Muscle layer of duodenum (tissue), 2 donors: Measurements from ENCODE around the gene SEMA4B.
"Not testable (repeated sequence)": the region's sequence is repeated elsewhere in the genome, so short reads cannot be mapped to it uniquely, and the experiment has no call there.

ENCODE experiments used
- H3K27ac ChIP-seq: one replicate; pipeline ENCODE4 v1.7.0; 2013; ENCODE audit warnings: mild to moderate bottlenecking, low read length
- H3K27me3 ChIP-seq: one replicate; pipeline ENCODE4 v1.7.0; 2013; ENCODE audit warnings: low read depth, mild to moderate bottlenecking, control low read depth, low read length
- H3K36me3 ChIP-seq, 2 donors: one replicate each; pipeline ENCODE4 v1.7.0; 2013; ENCODE audit warnings: low read length in 2 of 2, control low read depth in 1 of 2, mild to moderate bottlenecking in 1 of 2; ENCODE audit not compliant: insufficient read depth in 2 of 2, control insufficient read depth in 1 of 2
- H3K4me1 ChIP-seq, 2 donors: one replicate each; pipeline ENCODE4 v1.7.0; 2013; ENCODE audit warnings: low read length in 2 of 2, mild to moderate bottlenecking in 2 of 2, control low read depth in 1 of 2, moderate library complexity in 1 of 2; ENCODE audit not compliant: insufficient read depth in 2 of 2, control insufficient read depth in 1 of 2
- H3K4me3 ChIP-seq, 2 donors: one replicate each; pipeline ENCODE4 v1.7.0; 2013; ENCODE audit warnings: low read length in 2 of 2, low read depth in 1 of 2, mild to moderate bottlenecking in 1 of 2
- H3K9me3 ChIP-seq, 2 donors: one replicate each; pipeline ENCODE4 v1.7.0; 2013; ENCODE audit warnings: low read length in 2 of 2, control low read depth in 1 of 2, mild to moderate bottlenecking in 1 of 2; ENCODE audit not compliant: control insufficient read depth in 1 of 2
- donor health status: healthy.

The SEMA4B gene

DNA sequence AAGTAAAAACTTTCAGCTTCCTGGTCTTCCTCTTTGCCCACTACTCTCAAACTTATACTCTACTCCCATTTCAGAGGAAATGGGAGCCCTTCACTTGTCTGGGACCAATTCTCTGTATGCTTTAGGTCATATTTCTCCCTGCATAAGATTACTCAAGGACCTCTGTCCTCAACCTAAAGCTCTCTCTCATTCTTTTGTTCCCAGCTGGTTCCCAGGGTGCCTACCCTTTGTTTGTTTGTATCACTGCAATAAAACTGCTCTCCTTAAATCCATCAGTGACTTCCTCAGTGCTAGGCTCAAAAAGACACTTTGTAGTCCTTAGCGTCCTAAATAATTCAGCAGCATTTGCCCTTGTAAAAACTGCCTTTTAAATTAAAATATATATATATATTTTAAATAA lies 67.3 kb downstream of the SEMA4B start:
- H3K36me3 ChIP-seq, result peaks cover 26 to 37% of the 10 kb centered on the region in 2 donors
- H3K4me3 ChIP-seq, result peak overlapping the region; percentile 12 to 88
- no peak overlapping the region for H3K27ac ChIP-seq
- H3K27me3 ChIP-seq, result no peaks in the 10 kb centered on the region
- peaks cover 8 to 47% of the 10 kb centered on the region in 2 donors for H3K4me1 ChIP-seq
- no peaks in the 10 kb centered on the region for H3K9me3 ChIP-seq

DNA sequence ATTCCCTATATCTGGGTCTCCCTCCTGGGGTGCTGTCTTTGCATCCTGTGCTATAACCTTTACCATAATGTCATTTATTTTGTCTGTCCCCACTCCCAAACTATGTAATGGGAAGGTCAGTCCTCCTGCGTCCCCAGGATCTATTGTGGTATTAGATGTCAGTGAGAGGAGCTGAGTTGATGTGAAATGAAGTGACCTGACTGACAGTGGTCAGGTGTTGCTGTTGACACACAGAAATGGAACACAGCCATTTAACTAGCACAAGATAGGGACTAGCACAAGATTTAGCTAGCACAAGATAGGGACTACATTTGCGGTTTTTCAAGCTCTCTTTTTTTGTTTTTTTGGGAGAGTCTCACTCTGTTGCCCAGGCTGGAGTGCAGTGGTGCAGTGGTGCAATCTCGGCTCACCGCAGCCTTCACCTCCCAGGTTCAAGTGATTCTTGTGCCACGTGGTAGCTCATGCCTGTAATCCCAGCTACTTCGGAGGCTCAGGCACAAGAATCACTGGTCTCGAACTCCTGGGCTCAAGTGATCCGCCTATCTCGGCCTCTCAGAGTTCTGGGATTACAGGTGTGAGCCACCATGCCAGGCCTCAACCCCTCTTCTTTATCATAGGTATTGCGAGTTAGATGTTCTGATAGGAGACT lies 69.5 kb downstream of the SEMA4B start:
- Histone ChIP-seq H3K4me3 (no peak overlapping the region), H3K27ac (no peak overlapping the region), H3K9me3 (no peaks in the 10 kb centered on the region), H3K4me1 (peaks cover 8 to 41% of the 10 kb centered on the region in 2 donors), H3K27me3 (no peaks in the 10 kb centered on the region), H3K36me3 (peaks cover 30 to 37% of the 10 kb centered on the region in 2 donors)

DNA sequence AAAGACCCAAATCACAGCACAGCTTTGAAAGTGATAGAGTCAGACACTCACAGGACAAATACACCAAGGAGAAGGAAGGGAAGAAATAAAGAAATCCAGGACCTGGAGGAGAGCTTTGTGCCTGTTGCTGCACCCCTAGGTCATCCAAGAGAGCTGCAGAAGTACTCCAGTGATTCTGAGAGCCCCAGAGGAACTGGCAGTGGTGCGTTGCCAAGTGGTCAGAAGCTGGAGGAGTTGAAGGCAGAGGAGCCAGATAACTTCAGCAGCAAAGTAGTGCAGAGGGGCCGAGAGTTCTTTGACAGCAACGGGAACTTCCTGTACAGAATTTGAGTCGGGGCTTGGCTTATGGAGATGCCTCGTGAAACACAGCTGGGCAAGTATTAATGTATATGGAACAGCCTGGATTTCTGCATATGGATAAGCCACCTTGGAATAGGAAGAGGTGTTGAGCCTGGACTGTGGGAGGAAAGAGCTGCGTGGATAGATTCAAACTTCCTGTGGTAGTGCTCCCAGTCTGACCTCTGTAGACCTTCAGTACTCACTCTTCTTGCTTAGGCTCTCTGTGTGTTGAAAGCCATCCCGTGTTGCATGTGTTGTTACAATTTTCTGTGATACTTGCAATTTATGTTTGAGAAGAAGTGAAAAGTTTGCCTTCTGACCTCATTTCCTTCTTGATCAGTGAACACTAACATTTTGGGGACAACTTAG lies 70.5 kb downstream of the SEMA4B start:
- Histone ChIP-seq H3K4me3 (no peak overlapping the region), H3K27me3 (no peaks in the 10 kb centered on the region), H3K36me3 (peaks cover 31 to 37% of the 10 kb centered on the region in 2 donors), H3K27ac (no peak overlapping the region), H3K4me1 (peaks cover 8 to 37% of the 10 kb centered on the region in 2 donors), H3K9me3 (no peaks in the 10 kb centered on the region)

- H3K27ac ChIP-seq, H3K36me3 ChIP-seq, H3K27me3 ChIP-seq, H3K9me3 ChIP-seq, H3K4me3 ChIP-seq, H3K4me1 ChIP-seq: not testable (repeated sequence)
These were observed 77.3 kb downstream of the SEMA4B start for GRCh38 chr15:90278467-90278866.
